ENCODE data around the gene SLC25A47. TPM values are rescaled to one million over a fixed set of nuclear protein-coding genes. Genes with fewer than 3 reads are reported as not detected.
A peak's percentile ranks its signal among the peaks of the same experiment; 100 is the strongest.
"Not testable (repeated sequence)": the region's sequence is repeated elsewhere in the genome, so short reads cannot be mapped to it uniquely, and the experiment has no call there.

Gene SLC25A47
- total and polyA plus RNA-seq, 8 donors: not detected

- H3K36me3 ChIP-seq: peaks cover 0 to 78% of the 10 kb centered on the region in 2 donors
- DNase-seq: peak in 2 of 4 donors; percentile 13 to 73
Observed at GRCh38 chr14:100341301-100342031, 18.3 kb downstream of the SLC25A47 start.

GRCh38 chr14:100342195-100342594 is 19.1 kb downstream of the SLC25A47 start:
- no peaks in the 10 kb centered on the region for H3K27me3 ChIP-seq
- DNase-seq: no peak
- no peak for ATAC-seq
- no peak for TF ChIP-seq CTCF (IDR thresholded peaks at IDR 0.05)
- H3K4me1 ChIP-seq: peaks cover 7 to 34% of the 10 kb centered on the region in 2 donors
- intact Hi-C loops (cut with DNase I): no loop called here
- no peaks in the 10 kb centered on the region for H3K9me3 ChIP-seq
- H3K36me3 ChIP-seq: peaks cover 0 to 78% of the 10 kb centered on the region in 2 donors
- H3K4me3 ChIP-seq: no peak overlapping the region
- peak overlapping the region; percentile 78 to 91 for H3K27ac ChIP-seq

More at GRCh38 chr14:100341301-100342031, 18.3 kb downstream of the SLC25A47 start:
- Histone ChIP-seq H3K27me3 (no peaks in the 10 kb centered on the region), H3K4me3 (no peak overlapping the region), H3K4me1 (peaks cover 7 to 34% of the 10 kb centered on the region in 2 donors), H3K9me3 (no peaks in the 10 kb centered on the region), H3K27ac (peak overlapping the region; percentile 78 to 91)
- ATAC-seq: peak; percentile 91
- TF ChIP-seq CTCF (IDR thresholded peaks at IDR 0.05): no peak
- intact Hi-C loops (cut with DNase I): no loop called here

- peaks cover 7 to 34% of the 10 kb centered on the region in 2 donors for H3K4me1 ChIP-seq
- H3K27me3 ChIP-seq; H3K27ac ChIP-seq; intact Hi-C loops (cut with DNase I); DNase-seq; ATAC-seq; H3K9me3 ChIP-seq; H3K4me3 ChIP-seq: not testable (repeated sequence)
- peaks cover 0 to 78% of the 10 kb centered on the region in 2 donors for H3K36me3 ChIP-seq
Observed at GRCh38 chr14:100342826-100343225, 19.7 kb downstream of the SLC25A47 start.

- intact Hi-C loops (cut with DNase I); H3K9me3 ChIP-seq; ATAC-seq; H3K27ac ChIP-seq; H3K27me3 ChIP-seq; DNase-seq; H3K4me3 ChIP-seq: not testable (repeated sequence)
- Histone ChIP-seq H3K36me3 (peaks cover 0 to 79% of the 10 kb centered on the region in 2 donors), H3K4me1 (peaks cover 7 to 38% of the 10 kb centered on the region in 2 donors)
Observed at GRCh38 chr14:100344657-100345056, 21.5 kb downstream of the SLC25A47 start.

GRCh38 chr14:100345711-100346110 is 22.6 kb downstream of the SLC25A47 start:
- TF ChIP-seq CTCF (IDR thresholded peaks at IDR 0.05): no peak
- peaks cover 0 to 79% of the 10 kb centered on the region in 2 donors for H3K36me3 ChIP-seq
- DNase-seq (no peak), ATAC-seq (no peak)
- no peaks in the 10 kb centered on the region for H3K9me3 ChIP-seq
- no peak overlapping the region for H3K27ac ChIP-seq
- intact Hi-C loops (cut with DNase I): no loop called here
- no peak overlapping the region for H3K4me3 ChIP-seq
- H3K4me1 ChIP-seq: peaks cover 3 to 38% of the 10 kb centered on the region in 2 donors
- H3K27me3 ChIP-seq: no peaks in the 10 kb centered on the region

GRCh38 chr14:100346306-100347091 is 23.4 kb downstream of the SLC25A47 start:
- Histone ChIP-seq H3K4me3 (no peak overlapping the region), H3K4me1 (peaks cover 0 to 34% of the 10 kb centered on the region in 2 donors), H3K27me3 (no peaks in the 10 kb centered on the region), H3K9me3 (no peaks in the 10 kb centered on the region), H3K36me3 (peaks cover 0 to 84% of the 10 kb centered on the region in 2 donors), H3K27ac (no peak overlapping the region)
- DNase-seq (no peak), ATAC-seq (no peak)
- intact Hi-C loops (cut with DNase I): no loop called here
- no peak for TF ChIP-seq CTCF (IDR thresholded peaks at IDR 0.05)

Measured in left lung (tissue), 10 donors.